WTC11 (cell line): ENCODE measurements around the gene WNT5A. TPM values are rescaled to one million over a fixed set of nuclear protein-coding genes. Genes with fewer than 3 reads are reported as not detected.

ENCODE experiments used
- ATAC-seq: fragments of 200-7000 bp; cut with Tn5 transposase; 2 replicates; pipeline ENCODE4 v1.10.0; 2021; ENCODE audit warnings: mild to moderate bottlenecking, moderate library complexity
- CTCF ChIA-PET: fragments of 300-600 bp; sonication (Branson Sonifier 250); formaldehyde crosslinking; loops from one replicate; lab custom pipeline; 2021; ENCODE audit warnings: antibody characterized with exemption; lab: Charles Lee
- POLR2A ChIA-PET: fragments of 350-600 bp; sonication (Branson Sonifier 250); formaldehyde crosslinking; loops from one replicate; lab custom pipeline; 2021; ENCODE audit warnings: antibody characterized with exemption; lab: Charles Lee
- DNase-seq: peaks from one replicate; pipeline ENCODE4 v3.0.0; 2021; ENCODE audit warnings: low spot score
- H3K27ac Mint-ChIP-seq: 2 replicates; pipeline ENCODE4 v1.8.0; 2021; ENCODE audit warnings: mixed read lengths
- H3K27me3 Mint-ChIP-seq: 2 replicates; pipeline ENCODE4 v1.8.0; 2021; ENCODE audit warnings: low read depth, mild to moderate bottlenecking, moderate library complexity, mixed read lengths
- H3K36me3 Mint-ChIP-seq: 2 replicates; pipeline ENCODE4 v1.8.0; 2021; ENCODE audit warnings: mixed read lengths
- H3K4me1 Mint-ChIP-seq: 2 replicates; pipeline ENCODE4 v1.8.0; 2022; ENCODE audit warnings: mixed read lengths
- H3K4me3 Mint-ChIP-seq: 2 replicates; pipeline ENCODE4 v1.8.0; 2021; ENCODE audit warnings: mild to moderate bottlenecking, moderate library complexity, mixed read lengths
- H3K9me3 Mint-ChIP-seq: 2 replicates; pipeline ENCODE4 v1.8.0; 2021; ENCODE audit warnings: mixed read lengths
- CBFB ChIP-seq: sonication (generic); formaldehyde crosslinking; IDR thresholded peaks from 2 replicates; pipeline ENCODE4 v1.8.1; 2022; ENCODE audit warnings: mild to moderate bottlenecking, low read depth, missing genetic modification reagents
- CREB1 ChIP-seq: sonication (generic); formaldehyde crosslinking; IDR thresholded peaks from 2 replicates; pipeline ENCODE4 v1.8.0; 2023; ENCODE audit warnings: mild to moderate bottlenecking, missing genetic modification reagents
- FOXP1 ChIP-seq: sonication (generic); formaldehyde crosslinking; IDR thresholded peaks from 2 replicates; pipeline ENCODE4 v1.8.0; 2022; ENCODE audit warnings: missing genetic modification reagents, mild to moderate bottlenecking, moderate library complexity, borderline replicate concordance
- SMAD3 ChIP-seq: sonication (generic); formaldehyde crosslinking; IDR thresholded peaks from 2 replicates; pipeline ENCODE4 v1.8.0; 2022; ENCODE audit warnings: missing genetic modification reagents, mild to moderate bottlenecking, borderline replicate concordance
- ZNF121 ChIP-seq: sonication (generic); formaldehyde crosslinking; IDR thresholded peaks from 2 replicates; pipeline ENCODE4 v1.8.0; 2023; ENCODE audit warnings: missing genetic modification reagents
- ZNF219 ChIP-seq: sonication (generic); formaldehyde crosslinking; IDR thresholded peaks from 2 replicates; pipeline ENCODE4 v1.8.0; 2023; ENCODE audit warnings: missing genetic modification reagents, mild to moderate bottlenecking, borderline replicate concordance
- ZNF232 ChIP-seq: sonication (generic); formaldehyde crosslinking; IDR thresholded peaks from 2 replicates; pipeline ENCODE4 v1.8.0; 2022; ENCODE audit warnings: mild to moderate bottlenecking, missing genetic modification reagents
- total RNA-seq: library from RNA; stranded (reverse); gene quantifications from 3 replicates; pipeline ENCODE4 v1.2.3, GENCODE V29; 2021
- TF ChIP-seq, protein P1 (sequence below): sonication (generic); formaldehyde crosslinking; IDR thresholded peaks from 2 replicates; pipeline ENCODE4 v1.8.1; 2022; ENCODE audit warnings: low read depth, missing genetic modification reagents, borderline replicate concordance
- TF ChIP-seq, protein P2 (sequence below): sonication (generic); formaldehyde crosslinking; IDR thresholded peaks from 2 replicates; pipeline ENCODE4 v1.8.0; 2022; ENCODE audit warnings: mild to moderate bottlenecking, missing genetic modification reagents
- TF ChIP-seq, protein P3 (sequence below): sonication (generic); formaldehyde crosslinking; IDR thresholded peaks from 2 replicates; pipeline ENCODE4 v1.8.0; 2022; ENCODE audit warnings: mild to moderate bottlenecking, missing genetic modification reagents
- TF ChIP-seq, protein P4 (sequence below): fragments of 250-450 bp; sonication (Bioruptor Pico); IDR thresholded peaks from 2 replicates; pipeline ENCODE4 v1.9.0; 2021; ENCODE audit warnings: mild to moderate bottlenecking, borderline replicate concordance
- TF ChIP-seq, protein P5 (sequence below): sonication (generic); formaldehyde crosslinking; IDR thresholded peaks from 2 replicates; pipeline ENCODE4 v1.8.1; 2023; ENCODE audit warnings: mild to moderate bottlenecking, missing genetic modification reagents, borderline replicate concordance
- TF ChIP-seq, protein P6 (sequence below): fragments of 250-450 bp; sonication (Bioruptor Pico); IDR thresholded peaks from 2 replicates; pipeline ENCODE4 v1.8.0; 2021; ENCODE audit warnings: mild to moderate bottlenecking
- TF ChIP-seq, protein P7 (sequence below): sonication (generic); formaldehyde crosslinking; conservative IDR thresholded peaks from 2 replicates; pipeline ENCODE4 v1.8.1; 2023; ENCODE audit warnings: mild to moderate bottlenecking, low read depth, missing genetic modification reagents, moderate library complexity
- TF ChIP-seq, protein P8 (sequence below): sonication (generic); formaldehyde crosslinking; IDR thresholded peaks from 2 replicates; pipeline ENCODE4 v1.8.1; 2023; ENCODE audit warnings: mild to moderate bottlenecking, missing genetic modification reagents, moderate library complexity

Gene WNT5A
- total RNA-seq, 1 experiment from 2014 or later: 10.6 TPM

DNA sequence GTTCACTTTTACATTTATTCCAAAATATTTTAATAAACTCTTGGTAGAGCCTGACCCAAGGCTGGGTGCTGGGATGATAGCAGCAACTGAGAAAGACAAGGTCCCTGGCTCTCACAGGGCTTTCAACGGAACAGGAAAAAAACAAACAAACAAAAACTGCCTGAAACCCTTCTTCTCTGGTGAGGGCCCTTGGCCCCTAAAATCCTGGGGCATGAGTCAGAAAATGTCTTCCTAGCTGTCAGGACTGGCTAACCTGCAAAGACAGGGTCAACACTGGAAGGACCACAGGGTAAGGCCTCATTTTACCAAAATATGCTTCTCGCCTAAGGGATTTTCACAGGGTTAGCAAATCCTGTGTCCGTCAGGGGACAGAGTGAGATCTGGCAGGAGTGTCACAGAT is 45.7 kb upstream of the WNT5A start (continued):
- TF ChIP-seq, protein P1, sequence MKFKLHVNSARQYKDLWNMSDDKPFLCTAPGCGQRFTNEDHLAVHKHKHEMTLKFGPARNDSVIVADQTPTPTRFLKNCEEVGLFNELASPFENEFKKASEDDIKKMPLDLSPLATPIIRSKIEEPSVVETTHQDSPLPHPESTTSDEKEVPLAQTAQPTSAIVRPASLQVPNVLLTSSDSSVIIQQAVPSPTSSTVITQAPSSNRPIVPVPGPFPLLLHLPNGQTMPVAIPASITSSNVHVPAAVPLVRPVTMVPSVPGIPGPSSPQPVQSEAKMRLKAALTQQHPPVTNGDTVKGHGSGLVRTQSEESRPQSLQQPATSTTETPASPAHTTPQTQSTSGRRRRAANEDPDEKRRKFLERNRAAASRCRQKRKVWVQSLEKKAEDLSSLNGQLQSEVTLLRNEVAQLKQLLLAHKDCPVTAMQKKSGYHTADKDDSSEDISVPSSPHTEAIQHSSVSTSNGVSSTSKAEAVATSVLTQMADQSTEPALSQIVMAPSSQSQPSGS (CRISPR knock-in tag): no peak
- TF ChIP-seq SMAD3 (CRISPR knock-in tag) (no peak), ZNF232 (no peak)

DNA sequence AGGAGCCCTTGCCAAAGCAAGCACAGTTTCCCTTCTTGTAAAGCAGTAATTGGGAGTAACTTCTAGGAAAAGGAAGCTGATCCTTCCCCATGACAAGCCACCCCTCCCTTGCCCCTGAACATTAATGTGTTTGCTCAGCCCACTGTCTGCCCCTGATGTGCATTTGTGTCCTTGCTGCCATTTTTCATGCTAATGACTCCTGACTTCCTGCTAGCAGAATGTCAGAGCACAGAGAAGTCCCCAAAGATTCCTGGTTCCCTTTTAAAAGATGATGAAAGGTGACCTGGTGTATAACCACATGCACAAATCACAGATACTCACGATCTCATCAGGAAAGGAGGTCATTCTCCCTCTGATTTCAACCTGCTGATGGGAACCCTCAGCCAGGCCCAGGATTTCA is 44.2 kb upstream of the WNT5A start:
- CTCF ChIA-PET: interaction anchor here (1.5 kb wide), 1 partner anchor 9 kb away, joined by 3 read pairs; no protein-coding TSS in a partner anchor
- Mint-ChIP-seq H3K27me3 (no peaks in the 10 kb centered on the region; the same call in 1 of the 2 replicates), H3K4me1 (peaks cover 19% of the 10 kb centered on the region), H3K36me3 (no peaks in the 10 kb centered on the region), H3K9me3 (no peaks in the 10 kb centered on the region), H3K27ac (no peak overlapping the region), H3K4me3 (no peak overlapping the region)
- POLR2A ChIA-PET: no interaction called here
- DNase-seq (no peak), ATAC-seq (peak; percentile 36)
- TF ChIP-seq FOXP1 (CRISPR knock-in tag): no peak
- TF ChIP-seq, protein P2, sequence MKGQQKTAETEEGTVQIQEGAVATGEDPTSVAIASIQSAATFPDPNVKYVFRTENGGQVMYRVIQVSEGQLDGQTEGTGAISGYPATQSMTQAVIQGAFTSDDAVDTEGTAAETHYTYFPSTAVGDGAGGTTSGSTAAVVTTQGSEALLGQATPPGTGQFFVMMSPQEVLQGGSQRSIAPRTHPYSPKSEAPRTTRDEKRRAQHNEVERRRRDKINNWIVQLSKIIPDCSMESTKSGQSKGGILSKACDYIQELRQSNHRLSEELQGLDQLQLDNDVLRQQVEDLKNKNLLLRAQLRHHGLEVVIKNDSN (CRISPR knock-in tag): no peak
- TF ChIP-seq ZNF219: no peak
- TF ChIP-seq, protein P1 (CRISPR knock-in tag): no peak
- TF ChIP-seq, protein P3, sequence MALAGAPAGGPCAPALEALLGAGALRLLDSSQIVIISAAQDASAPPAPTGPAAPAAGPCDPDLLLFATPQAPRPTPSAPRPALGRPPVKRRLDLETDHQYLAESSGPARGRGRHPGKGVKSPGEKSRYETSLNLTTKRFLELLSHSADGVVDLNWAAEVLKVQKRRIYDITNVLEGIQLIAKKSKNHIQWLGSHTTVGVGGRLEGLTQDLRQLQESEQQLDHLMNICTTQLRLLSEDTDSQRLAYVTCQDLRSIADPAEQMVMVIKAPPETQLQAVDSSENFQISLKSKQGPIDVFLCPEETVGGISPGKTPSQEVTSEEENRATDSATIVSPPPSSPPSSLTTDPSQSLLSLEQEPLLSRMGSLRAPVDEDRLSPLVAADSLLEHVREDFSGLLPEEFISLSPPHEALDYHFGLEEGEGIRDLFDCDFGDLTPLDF (CRISPR knock-in tag): no peak
- TF ChIP-seq, protein P4, sequence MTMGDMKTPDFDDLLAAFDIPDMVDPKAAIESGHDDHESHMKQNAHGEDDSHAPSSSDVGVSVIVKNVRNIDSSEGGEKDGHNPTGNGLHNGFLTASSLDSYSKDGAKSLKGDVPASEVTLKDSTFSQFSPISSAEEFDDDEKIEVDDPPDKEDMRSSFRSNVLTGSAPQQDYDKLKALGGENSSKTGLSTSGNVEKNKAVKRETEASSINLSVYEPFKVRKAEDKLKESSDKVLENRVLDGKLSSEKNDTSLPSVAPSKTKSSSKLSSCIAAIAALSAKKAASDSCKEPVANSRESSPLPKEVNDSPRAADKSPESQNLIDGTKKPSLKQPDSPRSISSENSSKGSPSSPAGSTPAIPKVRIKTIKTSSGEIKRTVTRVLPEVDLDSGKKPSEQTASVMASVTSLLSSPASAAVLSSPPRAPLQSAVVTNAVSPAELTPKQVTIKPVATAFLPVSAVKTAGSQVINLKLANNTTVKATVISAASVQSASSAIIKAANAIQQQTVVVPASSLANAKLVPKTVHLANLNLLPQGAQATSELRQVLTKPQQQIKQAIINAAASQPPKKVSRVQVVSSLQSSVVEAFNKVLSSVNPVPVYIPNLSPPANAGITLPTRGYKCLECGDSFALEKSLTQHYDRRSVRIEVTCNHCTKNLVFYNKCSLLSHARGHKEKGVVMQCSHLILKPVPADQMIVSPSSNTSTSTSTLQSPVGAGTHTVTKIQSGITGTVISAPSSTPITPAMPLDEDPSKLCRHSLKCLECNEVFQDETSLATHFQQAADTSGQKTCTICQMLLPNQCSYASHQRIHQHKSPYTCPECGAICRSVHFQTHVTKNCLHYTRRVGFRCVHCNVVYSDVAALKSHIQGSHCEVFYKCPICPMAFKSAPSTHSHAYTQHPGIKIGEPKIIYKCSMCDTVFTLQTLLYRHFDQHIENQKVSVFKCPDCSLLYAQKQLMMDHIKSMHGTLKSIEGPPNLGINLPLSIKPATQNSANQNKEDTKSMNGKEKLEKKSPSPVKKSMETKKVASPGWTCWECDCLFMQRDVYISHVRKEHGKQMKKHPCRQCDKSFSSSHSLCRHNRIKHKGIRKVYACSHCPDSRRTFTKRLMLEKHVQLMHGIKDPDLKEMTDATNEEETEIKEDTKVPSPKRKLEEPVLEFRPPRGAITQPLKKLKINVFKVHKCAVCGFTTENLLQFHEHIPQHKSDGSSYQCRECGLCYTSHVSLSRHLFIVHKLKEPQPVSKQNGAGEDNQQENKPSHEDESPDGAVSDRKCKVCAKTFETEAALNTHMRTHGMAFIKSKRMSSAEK (CRISPR knock-in tag): no peak
- TF ChIP-seq, protein P5, sequence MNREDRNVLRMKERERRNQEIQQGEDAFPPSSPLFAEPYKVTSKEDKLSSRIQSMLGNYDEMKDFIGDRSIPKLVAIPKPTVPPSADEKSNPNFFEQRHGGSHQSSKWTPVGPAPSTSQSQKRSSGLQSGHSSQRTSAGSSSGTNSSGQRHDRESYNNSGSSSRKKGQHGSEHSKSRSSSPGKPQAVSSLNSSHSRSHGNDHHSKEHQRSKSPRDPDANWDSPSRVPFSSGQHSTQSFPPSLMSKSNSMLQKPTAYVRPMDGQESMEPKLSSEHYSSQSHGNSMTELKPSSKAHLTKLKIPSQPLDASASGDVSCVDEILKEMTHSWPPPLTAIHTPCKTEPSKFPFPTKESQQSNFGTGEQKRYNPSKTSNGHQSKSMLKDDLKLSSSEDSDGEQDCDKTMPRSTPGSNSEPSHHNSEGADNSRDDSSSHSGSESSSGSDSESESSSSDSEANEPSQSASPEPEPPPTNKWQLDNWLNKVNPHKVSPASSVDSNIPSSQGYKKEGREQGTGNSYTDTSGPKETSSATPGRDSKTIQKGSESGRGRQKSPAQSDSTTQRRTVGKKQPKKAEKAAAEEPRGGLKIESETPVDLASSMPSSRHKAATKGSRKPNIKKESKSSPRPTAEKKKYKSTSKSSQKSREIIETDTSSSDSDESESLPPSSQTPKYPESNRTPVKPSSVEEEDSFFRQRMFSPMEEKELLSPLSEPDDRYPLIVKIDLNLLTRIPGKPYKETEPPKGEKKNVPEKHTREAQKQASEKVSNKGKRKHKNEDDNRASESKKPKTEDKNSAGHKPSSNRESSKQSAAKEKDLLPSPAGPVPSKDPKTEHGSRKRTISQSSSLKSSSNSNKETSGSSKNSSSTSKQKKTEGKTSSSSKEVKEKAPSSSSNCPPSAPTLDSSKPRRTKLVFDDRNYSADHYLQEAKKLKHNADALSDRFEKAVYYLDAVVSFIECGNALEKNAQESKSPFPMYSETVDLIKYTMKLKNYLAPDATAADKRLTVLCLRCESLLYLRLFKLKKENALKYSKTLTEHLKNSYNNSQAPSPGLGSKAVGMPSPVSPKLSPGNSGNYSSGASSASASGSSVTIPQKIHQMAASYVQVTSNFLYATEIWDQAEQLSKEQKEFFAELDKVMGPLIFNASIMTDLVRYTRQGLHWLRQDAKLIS (CRISPR knock-in tag): no peak
- TF ChIP-seq CREB1 (CRISPR knock-in tag): no peak
- TF ChIP-seq ZNF121 (CRISPR knock-in tag): no peak
- TF ChIP-seq, protein P6, sequence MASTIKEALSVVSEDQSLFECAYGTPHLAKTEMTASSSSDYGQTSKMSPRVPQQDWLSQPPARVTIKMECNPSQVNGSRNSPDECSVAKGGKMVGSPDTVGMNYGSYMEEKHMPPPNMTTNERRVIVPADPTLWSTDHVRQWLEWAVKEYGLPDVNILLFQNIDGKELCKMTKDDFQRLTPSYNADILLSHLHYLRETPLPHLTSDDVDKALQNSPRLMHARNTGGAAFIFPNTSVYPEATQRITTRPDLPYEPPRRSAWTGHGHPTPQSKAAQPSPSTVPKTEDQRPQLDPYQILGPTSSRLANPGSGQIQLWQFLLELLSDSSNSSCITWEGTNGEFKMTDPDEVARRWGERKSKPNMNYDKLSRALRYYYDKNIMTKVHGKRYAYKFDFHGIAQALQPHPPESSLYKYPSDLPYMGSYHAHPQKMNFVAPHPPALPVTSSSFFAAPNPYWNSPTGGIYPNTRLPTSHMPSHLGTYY (CRISPR knock-in tag): no peak
- TF ChIP-seq CBFB: no peak
- TF ChIP-seq, protein P7, sequence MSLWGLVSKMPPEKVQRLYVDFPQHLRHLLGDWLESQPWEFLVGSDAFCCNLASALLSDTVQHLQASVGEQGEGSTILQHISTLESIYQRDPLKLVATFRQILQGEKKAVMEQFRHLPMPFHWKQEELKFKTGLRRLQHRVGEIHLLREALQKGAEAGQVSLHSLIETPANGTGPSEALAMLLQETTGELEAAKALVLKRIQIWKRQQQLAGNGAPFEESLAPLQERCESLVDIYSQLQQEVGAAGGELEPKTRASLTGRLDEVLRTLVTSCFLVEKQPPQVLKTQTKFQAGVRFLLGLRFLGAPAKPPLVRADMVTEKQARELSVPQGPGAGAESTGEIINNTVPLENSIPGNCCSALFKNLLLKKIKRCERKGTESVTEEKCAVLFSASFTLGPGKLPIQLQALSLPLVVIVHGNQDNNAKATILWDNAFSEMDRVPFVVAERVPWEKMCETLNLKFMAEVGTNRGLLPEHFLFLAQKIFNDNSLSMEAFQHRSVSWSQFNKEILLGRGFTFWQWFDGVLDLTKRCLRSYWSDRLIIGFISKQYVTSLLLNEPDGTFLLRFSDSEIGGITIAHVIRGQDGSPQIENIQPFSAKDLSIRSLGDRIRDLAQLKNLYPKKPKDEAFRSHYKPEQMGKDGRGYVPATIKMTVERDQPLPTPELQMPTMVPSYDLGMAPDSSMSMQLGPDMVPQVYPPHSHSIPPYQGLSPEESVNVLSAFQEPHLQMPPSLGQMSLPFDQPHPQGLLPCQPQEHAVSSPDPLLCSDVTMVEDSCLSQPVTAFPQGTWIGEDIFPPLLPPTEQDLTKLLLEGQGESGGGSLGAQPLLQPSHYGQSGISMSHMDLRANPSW (CRISPR knock-in tag): no peak
- TF ChIP-seq ZNF232: no peak
- TF ChIP-seq, protein P8, sequence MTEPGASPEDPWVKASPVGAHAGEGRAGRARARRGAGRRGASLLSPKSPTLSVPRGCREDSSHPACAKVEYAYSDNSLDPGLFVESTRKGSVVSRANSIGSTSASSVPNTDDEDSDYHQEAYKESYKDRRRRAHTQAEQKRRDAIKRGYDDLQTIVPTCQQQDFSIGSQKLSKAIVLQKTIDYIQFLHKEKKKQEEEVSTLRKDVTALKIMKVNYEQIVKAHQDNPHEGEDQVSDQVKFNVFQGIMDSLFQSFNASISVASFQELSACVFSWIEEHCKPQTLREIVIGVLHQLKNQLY: no peak
